ENCODE results near the gene NKAIN2.

- TF ChIP-seq POLR2AphosphoS5 (IDR thresholded peaks at IDR 0.05; ENCODE audit: low read depth, low read length): no peak
- no peak for TF ChIP-seq RFX5 (IDR thresholded peaks at IDR 0.05; ENCODE audit: low read length)
- no peak for TF ChIP-seq JUND (IDR thresholded peaks at IDR 0.05)
- TF ChIP-seq CTCF (IDR thresholded peaks at IDR 0.05): no peak
- TF ChIP-seq ZBTB33 (IDR thresholded peaks at IDR 0.05; ENCODE audit: borderline replicate concordance, low read depth): no peak
- no peak for TF ChIP-seq EZH2phosphoT487 (IDR thresholded peaks at IDR 0.05; ENCODE audit: borderline replicate concordance, low read depth)
- TF ChIP-seq RAD21 (IDR thresholded peaks at IDR 0.05; ENCODE audit: low read length): no peak
Observed at GRCh38 chr6:123928529-123928928, 124.9 kb downstream of the NKAIN2 start.

Data from SK-N-SH (cell line).